ENCODE measurements around the gene WNK4.
A peak's percentile ranks its signal among the peaks of the same experiment; 100 is the strongest.

Gene WNK4

GRCh38 chr17:42833767-42834422, 53.5 kb downstream of the WNK4 start:
- no peak for DNase-seq (ENCODE audit: low read depth, low spot score)

- no peak for DNase-seq (ENCODE audit: low read depth, low spot score)
Observed at GRCh38 chr17:42835732-42836131, 55.3 kb downstream of the WNK4 start.

- DNase-seq (ENCODE audit: low read depth, low spot score) = no peak
Observed at GRCh38 chr17:42841975-42842685, 61.7 kb downstream of the WNK4 start.

DNA sequence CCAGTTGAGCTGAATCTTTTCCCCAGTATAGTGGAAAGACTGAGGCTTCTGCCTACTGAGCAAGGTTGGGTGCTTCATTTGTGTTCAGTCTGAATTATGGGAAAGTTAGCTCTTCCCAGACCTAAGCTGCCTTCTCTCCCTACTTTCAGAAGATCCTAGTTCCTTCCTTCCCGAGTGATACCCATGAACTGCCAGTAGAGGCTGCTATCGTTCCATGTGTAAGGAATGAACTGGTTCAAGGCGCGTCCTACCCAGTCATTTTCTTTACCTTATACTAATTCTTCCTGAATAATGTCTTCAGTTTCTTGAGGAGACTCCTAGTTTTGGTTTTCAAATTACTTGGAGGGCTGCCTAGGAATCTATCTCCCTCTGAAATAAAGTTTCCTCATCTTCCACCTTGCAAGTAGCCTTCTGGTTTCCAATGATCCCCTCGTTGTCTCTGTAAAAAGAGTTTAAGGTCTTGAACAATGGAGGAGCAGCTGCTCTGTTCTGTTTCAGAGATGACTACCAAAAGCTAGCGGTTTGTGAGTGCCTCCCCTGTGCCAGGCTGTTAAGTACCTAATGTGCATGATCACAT, 63.0 kb downstream of the WNK4 start:
- peak; percentile 23 for DNase-seq (ENCODE audit: low read depth, low spot score)

DNA sequence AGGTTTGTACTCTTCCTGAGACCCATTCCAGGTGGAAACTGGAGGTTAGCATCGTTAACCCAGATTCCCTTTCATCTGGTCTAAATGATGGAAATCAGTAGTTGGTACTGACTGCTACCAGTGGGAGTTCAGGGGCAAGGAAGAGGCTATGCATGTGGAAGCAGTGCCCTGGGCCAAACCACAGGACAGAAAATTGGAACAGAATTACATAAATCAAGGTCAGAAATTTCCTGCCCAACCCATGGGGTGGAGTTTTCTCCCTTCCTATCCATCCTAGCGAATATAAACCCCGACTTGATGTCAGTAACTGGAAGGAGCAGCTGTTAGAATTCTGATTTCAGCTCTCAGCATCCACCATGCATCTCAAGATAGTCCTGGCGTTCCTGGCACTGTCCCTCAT, 63.9 kb downstream of the WNK4 start, which contains the start of gene AOC2:
TSS of gene AOC2 (plus strand) at position 310 of the 400 bp plus-strand sequence. CDS start at position 357, 47 bp downstream.
- no peak for DNase-seq (ENCODE audit: low read depth, low spot score)

DNA sequence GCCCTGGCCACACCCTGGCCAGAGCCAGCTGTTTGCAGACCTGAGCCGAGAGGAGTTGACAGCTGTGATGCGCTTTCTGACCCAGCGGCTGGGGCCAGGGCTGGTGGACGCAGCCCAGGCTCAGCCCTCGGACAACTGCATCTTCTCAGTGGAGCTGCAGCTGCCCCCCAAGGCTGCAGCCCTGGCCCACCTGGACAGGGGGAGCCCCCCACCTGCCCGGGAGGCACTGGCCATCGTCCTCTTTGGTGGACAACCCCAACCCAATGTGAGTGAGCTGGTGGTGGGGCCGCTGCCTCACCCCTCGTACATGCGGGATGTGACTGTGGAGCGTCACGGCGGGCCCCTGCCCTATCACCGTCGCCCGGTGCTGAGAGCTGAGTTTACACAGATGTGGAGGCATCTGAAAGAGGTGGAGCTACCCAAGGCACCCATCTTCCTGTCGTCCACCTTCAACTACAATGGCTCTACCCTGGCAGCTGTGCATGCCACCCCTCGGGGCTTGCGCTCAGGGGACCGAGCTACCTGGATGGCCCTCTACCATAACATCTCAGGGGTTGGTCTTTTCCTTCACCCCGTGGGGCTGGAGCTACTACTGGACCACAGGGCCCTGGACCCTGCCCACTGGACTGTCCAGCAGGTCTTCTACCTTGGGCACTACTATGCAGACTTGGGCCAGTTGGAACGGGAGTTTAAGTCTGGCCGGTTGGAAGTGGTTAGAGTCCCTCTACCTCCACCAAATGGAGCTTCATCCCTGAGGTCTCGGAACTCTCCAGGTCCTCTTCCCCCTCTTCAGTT, 64.5 kb downstream of the WNK4 start:
- no peak for DNase-seq (ENCODE audit: low read depth, low spot score)

DNA sequence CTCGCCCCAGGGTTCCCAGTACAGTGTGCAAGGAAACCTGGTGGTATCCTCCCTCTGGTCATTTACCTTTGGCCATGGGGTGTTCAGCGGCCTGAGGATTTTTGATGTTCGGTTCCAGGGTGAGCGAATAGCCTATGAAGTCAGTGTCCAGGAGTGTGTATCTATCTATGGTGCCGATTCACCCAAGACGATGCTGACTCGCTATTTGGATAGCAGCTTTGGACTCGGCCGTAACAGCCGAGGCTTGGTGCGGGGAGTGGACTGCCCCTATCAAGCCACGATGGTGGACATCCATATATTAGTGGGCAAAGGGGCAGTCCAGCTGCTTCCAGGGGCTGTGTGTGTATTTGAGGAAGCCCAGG, 65.1 kb downstream of the WNK4 start:
- DNase-seq (ENCODE audit: low read depth, low spot score) = no peak

DNA sequence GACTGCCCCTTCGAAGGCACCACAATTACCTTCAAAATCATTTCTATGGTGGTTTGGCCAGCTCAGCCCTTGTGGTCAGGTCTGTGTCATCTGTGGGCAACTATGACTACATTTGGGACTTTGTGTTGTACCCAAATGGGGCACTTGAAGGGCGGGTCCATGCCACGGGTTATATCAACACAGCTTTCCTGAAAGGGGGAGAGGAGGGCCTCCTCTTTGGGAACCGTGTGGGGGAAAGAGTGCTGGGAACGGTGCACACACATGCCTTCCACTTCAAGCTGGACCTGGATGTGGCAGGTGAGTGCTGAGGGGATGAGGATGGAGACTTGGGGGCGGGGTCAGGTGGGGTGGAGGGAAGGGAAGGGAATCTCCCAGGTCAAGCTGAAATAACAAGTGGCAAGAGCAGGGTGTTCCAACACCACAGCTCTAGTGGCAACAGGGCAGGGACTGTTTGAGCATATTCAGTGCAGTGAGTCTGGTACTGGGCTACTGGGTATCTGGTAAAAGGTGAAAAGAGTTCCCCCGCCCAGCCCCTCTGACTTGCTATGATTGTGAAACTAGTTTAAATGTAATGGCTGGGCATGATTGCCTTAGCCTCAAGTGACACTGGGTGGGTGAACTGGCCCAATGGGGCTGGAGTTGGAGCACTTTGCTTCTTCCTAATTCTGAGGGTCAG, 65.6 kb downstream of the WNK4 start:
- no peak for DNase-seq (ENCODE audit: low read depth, low spot score)
